Measurements from ENCODE around the gene NUBP1. TPM values are rescaled to one million over a fixed set of nuclear protein-coding genes. Genes with fewer than 3 reads are reported as not detected.

The NUBP1 gene
- total RNA-seq, 1 donor from 2014 or later: 14.3 TPM

GRCh38 chr16:10791048-10791447, 47.4 kb downstream of the NUBP1 start:
- FAIRE-seq (no peak), DNase-seq (ENCODE audit: low spot score in 2 of 2) (no peak)

GRCh38 chr16:10799736-10800135, 56.1 kb downstream of the NUBP1 start:
- FAIRE-seq: no peak
- no peak for DNase-seq (ENCODE audit: low spot score in 2 of 2)

- FAIRE-seq (no peak), DNase-seq (ENCODE audit: low spot score in 2 of 2) (no peak)
Measured at GRCh38 chr16:10805334-10805733, 61.7 kb downstream of the NUBP1 start.

- DNase-seq (ENCODE audit: low spot score in 2 of 2) (no peak), FAIRE-seq (no peak)
Measured at GRCh38 chr16:10806698-10807097, 63.1 kb downstream of the NUBP1 start.

GRCh38 chr16:10808218-10808617, 64.6 kb downstream of the NUBP1 start:
- FAIRE-seq (no peak), DNase-seq (ENCODE audit: low spot score in 2 of 2) (no peak)

GRCh38 chr16:10808850-10809249, 65.2 kb downstream of the NUBP1 start:
- no peak for FAIRE-seq

GRCh38 chr16:10809706-10810105, 66.1 kb downstream of the NUBP1 start:
- no peak for FAIRE-seq

More at GRCh38 chr16:10808850-10809249, 65.2 kb downstream of the NUBP1 start:
- no peak for DNase-seq (ENCODE audit: low spot score in 2 of 2)

GRCh38 chr16:10812312-10813098, 68.9 kb downstream of the NUBP1 start:
- no peak for FAIRE-seq

More at GRCh38 chr16:10809706-10810105, 66.1 kb downstream of the NUBP1 start:
- DNase-seq (ENCODE audit: low spot score in 2 of 2): no peak

GRCh38 chr16:10813099-10813455, 69.4 kb downstream of the NUBP1 start:
- DNase-seq (ENCODE audit: low spot score in 2 of 2) (no peak), FAIRE-seq (no peak)

More at GRCh38 chr16:10812312-10813098, 68.9 kb downstream of the NUBP1 start:
- no peak for DNase-seq (ENCODE audit: low spot score in 2 of 2)

GRCh38 chr16:10817514-10817913, 73.9 kb downstream of the NUBP1 start:
- DNase-seq (ENCODE audit: low spot score in 2 of 2) (no peak), FAIRE-seq (no peak)

GRCh38 chr16:10817963-10818941, 74.6 kb downstream of the NUBP1 start, which contains the start of gene TVP23A:
Gene TVP23A, minus strand, starts transcription at chr16:10818794. Its CDS starts 301 bp downstream, at chr16:10818493.
- FAIRE-seq (no peak), DNase-seq (ENCODE audit: low spot score in 2 of 2) (peak; percentile 34 to 48)

Small RNAs within 50 kb of the gene (small RNA-seq; reads per million reads assigned to genes)
- gene MTND4LP24 (not detected), gene MTND6P33 (not detected)

Other genes starting within 250 kb of the NUBP1 start
- 2.4 TPM for gene EMP2, start 163.2 kb upstream of the NUBP1 start, total RNA-seq
- gene TEKT5, start 48.9 kb upstream of the NUBP1 start, total RNA-seq: 1.6 TPM
- 17.5 TPM for gene TVP23A, start 75.0 kb downstream of the NUBP1 start, total RNA-seq
- under 0.01 TPM for gene CIITA, start 133.4 kb downstream of the NUBP1 start, total RNA-seq
- gene DEXI, start 198.6 kb downstream of the NUBP1 start, total RNA-seq: 8.2 TPM
- gene CLEC16A, start 200.7 kb downstream of the NUBP1 start, total RNA-seq: 31.4 TPM